Kidney epithelial cell (primary cell): ENCODE results near the gene STK17A. TPM values are rescaled to one million over a fixed set of nuclear protein-coding genes. Genes with fewer than 3 reads are reported as not detected.

Experiments used
- DNase-seq: peaks from one replicate; pipeline ENCODE4 v3.0.0-alpha.2; 2010; ENCODE audit warnings: low read depth
- H3K27me3 ChIP-seq: 2 replicates; pipeline ENCODE4 v1.6.0; 2011; ENCODE audit warnings: low read length; ENCODE audit not compliant: control insufficient read depth, insufficient read depth
- H3K36me3 ChIP-seq: 2 replicates; pipeline ENCODE4 v1.5.1; 2011; ENCODE audit warnings: low read length; ENCODE audit not compliant: control insufficient read depth, insufficient read depth
- H3K4me3 ChIP-seq: 2 replicates; pipeline ENCODE4 v1.5.1; 2011; ENCODE audit warnings: low read depth, mild to moderate bottlenecking, control low read depth, low read length
- total RNA-seq: library from RNA; depleted of rRNA; stranded (reverse); fragments of >200 nt; gene quantifications from 2 replicates; pipeline ENCODE4 v1.2.3, GENCODE V29; 2015
- TF ChIP-seq, protein P1 (sequence below): IDR thresholded peaks from 2 replicates; pipeline ENCODE4 v1.5.1; 2011; ENCODE audit warnings: mild to moderate bottlenecking, moderate library complexity, low read length, control low read depth, inconsistent platforms; ENCODE audit not compliant: insufficient read depth, poor library complexity, severe bottlenecking

The STK17A gene
- total RNA-seq, 1 donor from 2014 or later = 12.8 TPM

GRCh38 chr7:43636093-43636492 lies 53.2 kb downstream of the STK17A start:
- H3K4me3 ChIP-seq = no peak overlapping the region
- no peaks in the 10 kb centered on the region for H3K27me3 ChIP-seq
- no peak for DNase-seq
- H3K36me3 ChIP-seq = peaks cover 2% of the 10 kb centered on the region
- TF ChIP-seq, protein P1, sequence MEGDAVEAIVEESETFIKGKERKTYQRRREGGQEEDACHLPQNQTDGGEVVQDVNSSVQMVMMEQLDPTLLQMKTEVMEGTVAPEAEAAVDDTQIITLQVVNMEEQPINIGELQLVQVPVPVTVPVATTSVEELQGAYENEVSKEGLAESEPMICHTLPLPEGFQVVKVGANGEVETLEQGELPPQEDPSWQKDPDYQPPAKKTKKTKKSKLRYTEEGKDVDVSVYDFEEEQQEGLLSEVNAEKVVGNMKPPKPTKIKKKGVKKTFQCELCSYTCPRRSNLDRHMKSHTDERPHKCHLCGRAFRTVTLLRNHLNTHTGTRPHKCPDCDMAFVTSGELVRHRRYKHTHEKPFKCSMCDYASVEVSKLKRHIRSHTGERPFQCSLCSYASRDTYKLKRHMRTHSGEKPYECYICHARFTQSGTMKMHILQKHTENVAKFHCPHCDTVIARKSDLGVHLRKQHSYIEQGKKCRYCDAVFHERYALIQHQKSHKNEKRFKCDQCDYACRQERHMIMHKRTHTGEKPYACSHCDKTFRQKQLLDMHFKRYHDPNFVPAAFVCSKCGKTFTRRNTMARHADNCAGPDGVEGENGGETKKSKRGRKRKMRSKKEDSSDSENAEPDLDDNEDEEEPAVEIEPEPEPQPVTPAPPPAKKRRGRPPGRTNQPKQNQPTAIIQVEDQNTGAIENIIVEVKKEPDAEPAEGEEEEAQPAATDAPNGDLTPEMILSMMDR = no peak

GRCh38 chr7:43637114-43637806 lies 54.4 kb downstream of the STK17A start:
- DNase-seq = no peak
- Histone ChIP-seq H3K27me3 (no peaks in the 10 kb centered on the region), H3K4me3 (no peak overlapping the region), H3K36me3 (peaks cover 2% of the 10 kb centered on the region)
- TF ChIP-seq, protein P1 = no peak

GRCh38 chr7:43639858-43640491 lies 57.1 kb downstream of the STK17A start:
- no peaks in the 10 kb centered on the region for H3K36me3 ChIP-seq
- TF ChIP-seq, protein P1 = no peak
- H3K27me3 ChIP-seq = no peaks in the 10 kb centered on the region
- no peak overlapping the region for H3K4me3 ChIP-seq
- DNase-seq = no peak

DNA sequence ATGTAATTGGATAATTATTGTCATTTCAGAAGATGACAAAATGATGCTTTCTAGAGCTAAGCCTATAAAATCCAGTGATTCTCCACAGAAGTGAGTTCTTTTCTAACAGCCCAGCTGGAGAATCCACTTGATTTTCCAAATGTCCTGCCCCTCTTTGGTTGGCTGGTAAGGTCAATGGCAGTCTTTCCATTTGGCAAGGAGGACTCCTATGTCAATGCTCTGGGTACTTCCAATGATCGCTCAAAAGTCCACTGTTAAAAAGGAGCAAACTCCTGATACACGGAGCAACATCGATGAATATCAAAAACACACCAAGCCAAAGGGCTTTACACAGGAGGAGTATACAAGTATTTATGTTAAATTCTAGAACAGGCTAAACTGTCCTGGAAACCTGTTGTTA lies 57.8 kb downstream of the STK17A start:
- Histone ChIP-seq H3K36me3 (no peaks in the 10 kb centered on the region), H3K4me3 (no peak overlapping the region), H3K27me3 (no peaks in the 10 kb centered on the region)
- DNase-seq = no peak
- TF ChIP-seq, protein P1 = no peak

DNA sequence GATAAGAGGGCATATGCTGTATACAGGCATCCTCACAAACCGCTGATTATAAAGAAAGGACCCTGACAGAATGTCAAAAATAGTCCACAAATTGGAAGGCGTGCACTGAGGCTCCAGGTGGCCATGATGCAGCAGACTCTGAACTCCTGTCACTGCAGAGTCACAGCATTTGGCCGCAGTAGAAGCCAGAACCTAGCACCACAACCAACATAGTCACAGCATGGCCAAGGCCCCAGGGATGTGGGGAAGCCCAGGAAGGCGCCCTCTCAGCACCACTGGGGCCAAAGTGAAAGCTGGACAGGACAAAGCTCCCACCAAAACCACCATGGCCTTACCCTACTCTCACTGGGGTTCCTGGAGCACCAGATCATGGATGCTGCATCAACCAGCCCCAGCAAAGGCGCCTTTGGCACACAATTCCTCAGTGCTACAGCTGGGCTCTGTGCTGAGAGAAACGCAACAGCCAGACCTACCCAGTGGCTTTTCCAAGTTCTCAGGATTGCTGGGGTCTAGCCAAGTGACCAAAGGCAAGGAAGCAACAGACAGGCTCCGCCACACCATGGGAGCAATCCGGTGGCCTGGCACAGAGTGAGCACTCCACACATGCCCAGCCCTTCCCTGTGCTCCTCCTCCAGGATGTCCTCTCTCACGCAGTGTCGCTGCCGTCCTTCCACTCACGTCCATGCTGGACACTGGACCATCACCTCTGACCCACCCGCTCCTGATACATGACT lies 60.2 kb downstream of the STK17A start:
- DNase-seq = no peak
- H3K27me3 ChIP-seq = no peaks in the 10 kb centered on the region
- TF ChIP-seq, protein P1 = no peak
- H3K4me3 ChIP-seq = no peak overlapping the region
- no peaks in the 10 kb centered on the region for H3K36me3 ChIP-seq
